ENCODE measurements around the gene CCDC157.

DNA sequence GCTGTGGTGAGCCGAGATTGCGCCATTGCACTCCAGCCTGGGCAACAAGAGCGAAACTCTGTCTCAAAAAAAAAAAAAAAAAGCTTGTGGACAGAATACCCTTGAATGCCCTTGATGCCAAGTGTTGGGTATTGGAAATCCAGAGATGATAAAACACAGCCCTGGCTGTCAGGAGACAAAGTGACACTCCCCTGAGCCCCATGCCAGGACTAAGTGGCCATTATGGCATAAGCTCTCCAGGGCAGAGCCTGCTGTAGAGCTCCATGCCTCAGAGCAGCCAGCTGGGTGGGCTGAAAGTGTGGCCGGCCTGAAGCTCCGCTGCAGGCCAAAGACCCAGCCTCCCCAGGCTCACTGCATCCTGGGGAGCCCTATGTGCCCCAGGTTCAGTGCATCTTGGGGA is 25.5 kb downstream of the CCDC157 start:
- TF ChIP-seq, protein P1, sequence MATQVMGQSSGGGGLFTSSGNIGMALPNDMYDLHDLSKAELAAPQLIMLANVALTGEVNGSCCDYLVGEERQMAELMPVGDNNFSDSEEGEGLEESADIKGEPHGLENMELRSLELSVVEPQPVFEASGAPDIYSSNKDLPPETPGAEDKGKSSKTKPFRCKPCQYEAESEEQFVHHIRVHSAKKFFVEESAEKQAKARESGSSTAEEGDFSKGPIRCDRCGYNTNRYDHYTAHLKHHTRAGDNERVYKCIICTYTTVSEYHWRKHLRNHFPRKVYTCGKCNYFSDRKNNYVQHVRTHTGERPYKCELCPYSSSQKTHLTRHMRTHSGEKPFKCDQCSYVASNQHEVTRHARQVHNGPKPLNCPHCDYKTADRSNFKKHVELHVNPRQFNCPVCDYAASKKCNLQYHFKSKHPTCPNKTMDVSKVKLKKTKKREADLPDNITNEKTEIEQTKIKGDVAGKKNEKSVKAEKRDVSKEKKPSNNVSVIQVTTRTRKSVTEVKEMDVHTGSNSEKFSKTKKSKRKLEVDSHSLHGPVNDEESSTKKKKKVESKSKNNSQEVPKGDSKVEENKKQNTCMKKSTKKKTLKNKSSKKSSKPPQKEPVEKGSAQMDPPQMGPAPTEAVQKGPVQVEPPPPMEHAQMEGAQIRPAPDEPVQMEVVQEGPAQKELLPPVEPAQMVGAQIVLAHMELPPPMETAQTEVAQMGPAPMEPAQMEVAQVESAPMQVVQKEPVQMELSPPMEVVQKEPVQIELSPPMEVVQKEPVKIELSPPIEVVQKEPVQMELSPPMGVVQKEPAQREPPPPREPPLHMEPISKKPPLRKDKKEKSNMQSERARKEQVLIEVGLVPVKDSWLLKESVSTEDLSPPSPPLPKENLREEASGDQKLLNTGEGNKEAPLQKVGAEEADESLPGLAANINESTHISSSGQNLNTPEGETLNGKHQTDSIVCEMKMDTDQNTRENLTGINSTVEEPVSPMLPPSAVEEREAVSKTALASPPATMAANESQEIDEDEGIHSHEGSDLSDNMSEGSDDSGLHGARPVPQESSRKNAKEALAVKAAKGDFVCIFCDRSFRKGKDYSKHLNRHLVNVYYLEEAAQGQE (IDR thresholded peaks at IDR 0.05; ENCODE audit: insufficient read depth in 1 of 2, low read depth in 2 of 2, low read length in 2 of 2) = no peak
- TF ChIP-seq POLR2AphosphoS5 (IDR thresholded peaks at IDR 0.05; ENCODE audit: low read depth, low read length) = no peak
- TF ChIP-seq SIN3A (IDR thresholded peaks at IDR 0.05; ENCODE audit: borderline replicate concordance, insufficient read depth, low read length) = no peak

Data from PFSK-1 (cell line).